Kidney tubule cell (primary cell): ENCODE results near the gene TRIM31.

ENCODE experiments used
- DNase-seq: peaks from one replicate; pipeline ENCODE4 v3.0.0-alpha.2; 2018; ENCODE audit warnings: low spot score

The TRIM31 gene

DNA sequence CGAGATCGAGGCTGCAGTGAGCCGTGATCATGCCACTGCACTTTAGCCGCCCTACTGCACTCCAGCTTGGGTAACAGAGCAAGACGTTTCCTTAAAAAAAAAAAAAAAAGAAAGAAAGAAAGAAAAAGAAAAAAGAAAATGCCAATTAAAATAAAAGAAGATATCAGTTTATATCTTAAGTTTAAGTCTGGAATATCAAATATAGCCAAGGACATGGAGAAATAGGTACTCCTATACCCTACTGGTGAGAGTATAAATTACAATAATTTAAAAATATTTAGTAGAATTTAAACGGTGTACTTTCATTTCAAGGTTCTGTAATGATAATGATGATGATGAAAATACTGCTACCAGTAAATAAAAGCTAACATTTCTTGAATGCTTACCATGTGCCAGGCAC lies 3.8 kb upstream of the TRIM31 start:
- no peak for DNase-seq

DNA sequence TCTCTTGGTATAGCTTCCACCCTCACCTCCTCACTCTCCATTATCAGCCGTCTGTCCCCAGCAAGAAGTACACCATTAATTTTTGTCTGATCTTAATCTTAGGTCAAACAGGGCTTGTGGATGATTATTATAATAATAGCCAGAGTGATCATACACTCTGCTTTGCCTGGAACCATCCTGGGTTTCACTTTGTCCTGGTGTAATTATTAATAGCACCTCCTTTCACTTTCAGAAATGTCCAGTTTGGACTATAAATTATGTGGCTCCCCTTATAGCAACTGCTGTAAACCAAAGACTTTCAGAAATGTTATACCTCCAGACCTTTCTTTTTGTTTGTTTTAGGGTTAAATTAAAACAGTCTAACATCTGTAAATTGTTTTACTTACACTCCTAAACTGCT lies 951 bp upstream of the TRIM31 start:
- DNase-seq, result peak; percentile 27

DNA sequence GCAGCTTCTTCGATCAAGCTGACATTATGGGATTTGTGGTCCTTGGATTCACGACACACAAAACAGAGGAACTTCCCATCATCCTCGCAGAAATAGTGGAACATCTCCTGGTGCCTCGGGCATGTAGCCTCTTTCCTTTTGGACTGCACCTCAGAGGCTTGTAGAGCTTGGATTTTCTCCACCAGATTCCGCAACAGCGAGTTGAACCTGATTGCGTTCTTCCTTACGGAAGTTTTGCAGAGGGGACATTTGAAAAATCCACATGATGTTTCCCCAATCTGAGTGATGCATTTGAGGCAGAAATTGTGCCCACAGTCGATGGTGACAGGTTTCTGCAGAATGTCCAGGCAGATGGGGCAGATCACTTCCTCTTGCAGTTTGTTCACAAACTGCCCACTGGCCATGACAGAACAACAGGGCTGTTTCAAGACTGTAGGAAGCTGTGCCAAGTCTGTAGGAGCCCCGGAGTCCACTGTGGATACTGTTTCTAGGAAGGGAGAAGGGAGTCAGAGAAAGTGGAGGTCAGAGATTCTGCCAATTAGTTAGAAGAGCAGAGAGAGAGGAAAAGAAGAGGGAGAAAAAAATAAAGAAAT lies 392 bp downstream of the TRIM31 start:
- no peak for DNase-seq

DNA sequence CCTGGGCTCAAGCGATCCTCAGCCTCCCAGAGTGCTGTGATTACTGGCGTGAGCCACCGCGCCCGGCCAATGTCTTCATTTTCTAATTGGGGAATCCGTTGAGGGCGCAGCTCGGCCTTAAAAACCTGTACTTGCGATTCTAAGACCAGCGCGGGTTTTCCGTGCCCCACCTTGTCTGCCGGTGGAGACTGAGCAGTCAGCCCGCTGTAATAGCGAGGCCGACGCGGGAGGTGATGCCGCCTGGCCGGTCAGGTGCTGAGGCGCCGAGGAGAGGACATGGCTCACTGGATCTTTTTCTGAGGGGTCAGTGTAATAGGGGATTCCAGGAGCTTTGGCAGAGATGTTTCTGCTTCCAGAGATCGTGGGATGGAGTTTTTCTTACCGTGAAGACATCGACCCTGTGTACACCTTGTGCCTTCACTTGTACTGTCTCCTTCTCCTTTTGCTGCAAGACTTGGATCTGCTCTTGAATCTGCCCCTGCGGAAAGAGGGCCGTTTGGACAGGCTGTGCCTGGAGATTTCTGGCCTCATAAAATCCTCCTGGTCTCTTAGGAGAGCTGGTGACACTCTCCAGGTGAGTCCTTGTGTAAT lies 1.5 kb downstream of the TRIM31 start:
- DNase-seq, result no peak

DNA sequence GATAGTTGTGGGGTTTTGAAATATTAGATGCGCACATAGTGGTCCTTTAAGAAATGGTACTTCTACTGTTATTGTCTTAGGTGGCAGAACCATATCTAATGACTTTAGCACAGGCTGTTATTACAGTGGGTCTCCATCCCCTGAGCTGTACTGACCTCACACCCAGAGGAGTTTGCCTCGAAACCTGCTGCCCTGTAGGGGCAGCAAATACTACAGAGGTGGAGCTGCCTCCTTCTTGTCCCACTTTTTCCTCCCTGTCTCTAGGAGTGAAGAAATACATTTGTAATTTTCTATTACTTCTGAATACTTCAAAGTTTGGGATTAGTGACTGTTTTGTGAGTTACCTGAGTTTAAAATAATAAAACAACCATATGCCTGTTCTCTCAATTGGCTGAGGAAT lies 8.2 kb downstream of the TRIM31 start:
- no peak for DNase-seq

DNA sequence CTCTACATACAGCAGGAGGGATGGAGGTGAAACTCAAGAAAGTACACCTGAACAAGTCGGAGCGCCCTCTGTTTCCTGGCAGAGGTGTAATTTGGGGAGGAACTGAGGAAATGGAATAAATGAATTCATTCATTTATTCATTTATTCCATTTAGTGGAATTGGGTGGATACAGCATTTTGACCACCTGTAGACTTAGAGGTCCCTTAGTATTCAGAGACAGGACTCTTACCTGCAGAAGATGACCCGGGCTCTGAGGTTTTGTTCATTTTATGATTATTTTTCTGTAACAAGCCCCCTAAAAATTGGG lies 9.1 kb downstream of the TRIM31 start:
- no peak for DNase-seq

DNA sequence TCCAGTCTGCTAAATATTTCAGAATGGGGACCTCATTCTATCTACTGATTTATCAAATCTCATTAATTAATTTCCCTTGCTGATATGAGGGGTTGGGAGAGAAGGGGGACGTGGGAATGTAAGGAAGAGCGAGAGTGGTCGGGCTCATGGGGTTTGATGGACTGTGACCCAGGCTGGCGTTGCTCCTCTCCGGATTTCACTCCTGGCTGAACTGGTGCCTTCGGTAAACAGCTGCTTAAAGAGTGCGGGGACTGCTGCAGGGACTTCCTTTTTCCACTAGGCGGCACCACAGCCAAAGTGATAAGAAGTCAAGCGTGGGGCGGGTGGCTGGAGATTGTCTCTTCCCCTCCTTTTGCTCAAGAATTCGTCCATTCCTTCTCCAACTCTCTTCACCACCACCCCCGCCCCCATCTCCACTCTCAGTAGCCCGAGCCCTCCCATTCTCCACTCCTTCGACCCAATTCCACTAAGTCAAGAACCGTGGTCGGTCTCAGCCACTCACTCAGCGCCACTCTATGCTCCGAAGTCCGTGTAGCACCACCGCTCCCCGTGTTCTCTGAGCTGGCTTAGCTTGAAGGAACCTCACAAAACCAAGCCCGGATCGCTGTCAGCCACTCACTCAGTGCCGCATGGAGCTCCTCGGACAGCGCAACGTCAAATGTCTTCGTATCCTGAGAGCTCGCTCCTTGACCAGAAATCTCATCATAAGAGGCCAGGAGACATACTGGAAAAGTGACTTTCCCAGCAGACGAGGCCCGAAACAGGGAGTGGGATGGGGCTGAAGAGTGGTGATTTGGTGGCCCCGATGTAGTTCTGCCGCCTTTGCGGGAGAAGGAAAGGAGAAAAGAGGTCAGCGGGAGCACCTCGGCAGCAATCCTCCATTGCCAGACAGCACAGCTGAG lies 9.7 kb downstream of the TRIM31 start:
- peak; percentile 88 for DNase-seq

DNA sequence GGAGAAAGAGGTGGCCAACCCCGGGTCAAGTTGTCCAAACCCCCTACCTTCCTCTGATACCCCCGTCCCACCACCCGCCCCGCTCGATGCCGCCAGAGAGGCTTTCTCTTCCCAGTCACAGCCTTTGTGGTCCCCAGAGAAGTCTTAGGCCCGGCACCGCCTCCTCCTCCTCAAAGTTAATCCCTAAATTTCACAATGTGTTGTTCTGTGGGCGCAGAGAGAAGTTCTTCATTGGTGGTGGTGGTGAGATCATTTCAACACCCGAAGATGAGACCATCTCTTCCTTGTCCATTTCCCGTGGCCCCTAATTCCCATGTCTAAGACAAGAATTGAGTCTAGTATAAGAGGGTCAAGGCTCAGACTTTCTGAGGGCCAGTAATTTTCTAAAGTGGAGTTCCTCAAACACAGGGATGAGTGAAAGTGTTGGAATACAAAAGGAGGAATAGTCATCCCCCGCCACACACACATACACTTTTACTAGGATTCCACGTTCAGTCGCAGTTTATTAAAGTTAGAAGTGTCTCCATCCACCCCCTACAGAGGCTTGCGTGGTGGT lies 10.4 kb downstream of the TRIM31 start:
- DNase-seq, result no peak

DNA sequence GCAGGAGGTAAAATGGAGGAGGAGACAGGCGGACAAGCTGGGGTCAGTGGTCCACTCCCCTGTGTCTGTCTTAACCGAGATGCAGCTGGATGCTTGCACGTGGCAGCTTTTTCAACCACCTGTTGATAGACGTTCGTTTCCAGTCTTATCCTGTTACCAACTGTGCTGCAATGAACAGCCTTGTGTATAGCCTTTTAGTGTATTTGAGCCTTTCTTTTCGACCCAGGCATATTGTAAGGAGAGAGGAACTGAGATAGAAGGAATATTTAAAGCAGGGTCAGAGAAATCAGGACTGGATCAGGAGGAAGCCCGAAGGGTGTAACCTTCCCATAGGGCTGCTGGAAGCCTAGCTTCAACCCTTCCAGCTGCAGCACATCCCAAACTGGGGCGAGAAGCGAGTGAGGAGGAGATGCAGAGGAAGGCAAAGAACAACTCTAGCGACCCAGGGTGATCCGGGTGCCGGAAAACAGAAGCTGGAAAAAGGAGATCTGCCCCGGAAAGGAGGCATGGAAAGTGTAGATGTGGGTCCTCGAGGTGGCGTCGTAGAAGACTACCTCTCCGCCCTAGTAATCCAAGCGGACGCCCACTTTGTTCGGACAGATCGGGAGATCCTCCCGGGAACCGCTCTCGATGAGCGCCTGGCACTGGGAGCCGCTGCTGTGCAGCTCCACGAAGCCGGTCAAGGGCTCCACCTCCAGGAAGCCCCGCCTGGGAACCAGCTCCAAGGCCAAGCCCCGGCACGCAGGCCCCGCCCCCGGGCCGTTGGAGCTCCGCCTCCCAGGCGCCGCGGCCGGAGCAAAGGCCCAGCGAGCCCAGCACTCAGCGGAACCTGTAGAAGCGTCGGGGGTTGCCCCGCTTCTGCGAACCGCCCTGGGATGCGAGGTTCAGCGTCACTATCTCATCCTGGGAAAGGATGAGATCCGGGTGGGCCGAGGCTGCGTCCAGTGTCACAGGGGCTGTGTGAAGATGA lies 11.2 kb downstream of the TRIM31 start:
- DNase-seq, result peak; percentile 87

DNA sequence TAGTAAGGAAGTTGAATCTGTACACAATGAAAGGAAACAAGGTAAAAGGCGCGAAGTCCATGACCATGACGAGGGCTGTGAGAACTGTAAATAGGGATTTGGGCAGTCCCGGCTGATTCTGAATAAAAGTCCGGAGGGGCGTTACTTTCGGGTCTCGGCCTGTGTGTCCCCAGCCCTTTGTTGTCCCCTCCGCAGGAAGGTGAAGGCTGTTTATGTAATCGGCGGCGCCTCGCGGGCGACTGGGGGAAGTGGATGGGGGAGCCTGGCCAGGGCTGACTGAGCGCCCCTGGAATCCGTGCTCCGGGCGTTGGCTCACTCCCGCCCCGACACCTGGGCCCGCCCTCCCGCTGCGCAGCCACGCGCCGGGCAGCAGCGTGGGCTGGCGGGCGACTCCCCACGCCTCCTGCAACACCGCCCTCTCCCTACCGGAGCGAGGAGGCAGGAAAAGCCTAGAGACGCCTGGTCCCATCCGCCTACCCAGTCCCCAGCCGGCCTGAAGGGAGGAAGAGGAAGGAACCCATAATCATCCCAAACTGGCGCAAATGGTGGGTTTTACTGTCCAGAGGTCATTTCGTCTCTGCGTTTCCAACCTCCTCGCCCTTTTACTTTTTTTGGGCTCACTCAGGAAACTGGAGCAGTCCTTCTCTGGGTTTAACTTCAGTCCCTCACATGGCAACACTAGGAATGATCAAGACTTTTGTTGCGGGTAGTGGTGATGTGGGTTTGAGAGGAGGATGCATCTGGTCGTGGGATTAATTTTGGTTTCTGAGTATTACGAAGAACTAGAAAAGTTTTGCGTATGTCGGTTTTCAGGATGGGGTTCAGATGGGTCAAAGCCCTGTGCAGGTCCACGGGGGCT lies 12.1 kb downstream of the TRIM31 start:
- peak; percentile 53 for DNase-seq

DNA sequence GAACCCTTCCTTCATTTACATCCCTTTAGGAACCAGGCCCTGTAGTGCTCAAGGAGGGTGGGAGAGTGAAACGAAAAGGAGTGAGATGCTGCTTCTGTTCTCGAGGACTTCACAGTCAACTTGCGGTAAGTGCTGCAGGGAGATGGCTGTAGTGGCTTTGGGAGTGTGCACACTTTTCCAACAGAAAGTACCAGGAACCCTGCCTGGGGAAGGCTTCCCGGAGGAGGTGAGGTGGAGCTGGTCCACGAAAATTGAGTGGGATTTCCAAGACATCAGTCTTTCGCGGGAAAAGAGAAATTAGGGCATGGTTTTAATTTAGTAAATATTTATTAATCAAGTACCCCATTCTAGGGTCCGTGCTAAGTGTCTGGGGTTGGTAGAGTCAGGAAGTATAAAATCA lies 12.7 kb downstream of the TRIM31 start:
- no peak for DNase-seq

DNA sequence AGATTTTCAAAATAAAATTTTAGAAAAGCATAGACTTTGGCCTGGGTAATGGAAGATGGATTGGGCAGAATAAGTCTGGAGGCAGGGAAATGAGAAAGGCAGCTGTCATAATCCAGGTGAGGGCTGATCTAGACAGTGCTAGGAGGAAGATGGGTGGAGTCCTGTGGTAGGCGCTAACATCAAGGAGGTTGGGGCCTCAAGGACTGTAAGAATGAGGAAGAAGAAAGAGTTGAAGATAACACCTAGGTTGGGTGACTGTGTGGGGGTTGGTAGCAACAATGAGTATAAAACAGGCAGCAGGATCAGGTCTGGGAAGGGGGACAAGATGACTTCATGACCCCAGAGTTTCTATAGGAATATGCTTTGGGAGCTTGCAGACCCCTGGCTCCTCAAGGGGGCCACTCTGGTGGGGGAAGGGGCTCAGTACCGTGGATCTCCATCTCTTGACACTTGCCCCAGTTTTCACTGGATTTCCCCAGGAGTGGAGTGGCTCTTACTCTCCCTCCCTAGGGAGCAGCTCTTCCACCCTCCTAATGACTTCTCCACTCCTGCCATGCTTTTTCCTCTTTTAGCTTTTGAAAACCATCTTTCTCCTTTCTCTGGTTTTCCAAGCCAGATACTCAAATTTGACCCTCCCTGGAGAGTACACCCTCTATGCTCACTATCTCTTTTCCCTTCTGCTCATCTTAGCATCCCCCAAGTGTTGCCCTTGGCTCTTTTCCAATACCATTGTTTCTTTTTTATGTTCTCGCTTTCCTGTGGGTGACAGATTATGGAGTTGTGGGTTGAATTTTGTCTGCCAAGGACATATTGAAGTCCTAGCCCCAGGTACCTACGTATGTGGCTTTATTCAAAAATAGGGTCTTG lies 14.8 kb downstream of the TRIM31 start:
- DNase-seq, result peak; percentile 37

DNA sequence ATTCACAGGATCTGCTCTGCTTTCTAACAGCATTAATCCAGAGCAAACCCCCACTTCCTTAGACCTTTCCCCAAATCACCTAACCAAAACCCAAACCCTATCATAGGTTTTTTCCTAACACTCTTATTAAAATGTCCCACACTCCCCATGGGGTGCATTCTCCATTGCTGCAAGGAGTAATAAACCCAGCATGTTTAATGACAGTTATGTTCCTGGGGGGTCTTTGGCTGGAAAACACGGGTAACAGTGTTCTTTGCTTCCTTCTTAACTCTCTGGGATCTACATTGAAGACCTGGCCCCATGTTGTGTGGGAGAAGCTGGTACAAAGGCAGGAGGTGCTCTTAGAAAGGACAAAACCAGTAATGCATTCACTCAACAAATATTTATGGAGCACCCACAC lies 16.1 kb downstream of the TRIM31 start:
- DNase-seq, result no peak

DNA sequence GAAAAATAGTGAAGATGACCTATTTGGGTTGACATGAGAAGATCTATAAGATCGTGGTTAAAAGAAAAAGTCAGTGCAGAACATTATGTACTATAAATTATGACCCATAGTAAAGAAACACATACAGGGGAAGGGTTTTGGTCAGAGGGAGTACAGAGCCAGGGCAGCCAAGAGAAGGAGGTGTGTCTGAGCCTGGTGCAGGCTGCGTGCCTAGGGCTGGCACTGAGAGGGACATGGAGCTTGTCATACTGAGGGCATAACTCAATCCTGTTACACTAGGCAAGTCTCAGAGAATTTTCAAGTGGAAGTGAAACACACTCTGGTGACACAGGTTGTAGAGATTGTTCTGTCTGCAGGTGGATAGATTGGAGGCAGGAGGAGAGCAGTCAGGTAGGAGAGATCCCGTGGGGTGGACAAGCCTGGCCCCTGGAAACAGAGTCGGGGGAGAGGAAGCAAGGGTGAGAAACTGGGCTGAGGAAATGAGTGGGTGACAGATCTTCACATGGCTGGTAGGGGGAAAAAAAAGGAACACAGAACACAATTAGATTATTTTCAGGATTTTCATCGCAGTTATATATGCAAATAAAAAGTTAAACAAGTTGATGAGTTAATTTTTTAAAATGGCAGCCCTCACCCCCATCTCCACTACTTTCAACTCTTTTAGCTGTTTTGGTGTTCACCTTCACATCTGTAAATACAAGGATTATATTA lies 18.8 kb downstream of the TRIM31 start:
- DNase-seq, result no peak

DNA sequence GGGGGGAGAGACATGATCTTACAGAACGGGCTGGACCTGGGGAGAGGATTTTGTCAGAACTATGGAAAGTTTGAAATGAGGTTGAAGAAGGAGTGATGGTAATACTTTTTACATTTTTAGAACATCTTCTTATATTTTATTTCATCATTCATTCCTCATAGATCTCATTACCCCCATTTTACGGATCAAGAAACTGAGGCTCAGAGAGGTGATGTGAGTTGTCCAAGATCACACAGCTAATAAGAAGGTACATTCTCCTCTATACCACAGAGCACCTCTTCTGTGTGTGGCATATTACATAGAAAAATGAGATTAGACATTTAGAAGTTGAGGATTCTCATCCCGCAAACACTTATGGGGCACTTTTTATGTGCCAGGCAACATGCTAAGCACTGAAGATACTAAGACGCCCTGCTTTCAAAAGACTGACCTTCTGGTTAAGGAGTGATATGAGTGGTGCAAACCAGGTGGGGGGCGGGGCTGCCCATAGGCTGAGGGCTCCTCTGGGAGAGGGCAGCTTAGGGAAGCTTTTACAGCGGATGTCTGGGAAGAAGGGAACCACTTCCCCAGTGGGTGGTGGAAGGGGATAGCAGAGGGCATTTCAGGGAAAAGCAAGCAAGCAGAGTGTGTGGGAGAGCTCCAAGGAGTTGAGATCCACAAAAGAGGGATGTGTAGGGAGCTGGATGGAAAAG lies 19.9 kb downstream of the TRIM31 start:
- DNase-seq, result no peak

DNA sequence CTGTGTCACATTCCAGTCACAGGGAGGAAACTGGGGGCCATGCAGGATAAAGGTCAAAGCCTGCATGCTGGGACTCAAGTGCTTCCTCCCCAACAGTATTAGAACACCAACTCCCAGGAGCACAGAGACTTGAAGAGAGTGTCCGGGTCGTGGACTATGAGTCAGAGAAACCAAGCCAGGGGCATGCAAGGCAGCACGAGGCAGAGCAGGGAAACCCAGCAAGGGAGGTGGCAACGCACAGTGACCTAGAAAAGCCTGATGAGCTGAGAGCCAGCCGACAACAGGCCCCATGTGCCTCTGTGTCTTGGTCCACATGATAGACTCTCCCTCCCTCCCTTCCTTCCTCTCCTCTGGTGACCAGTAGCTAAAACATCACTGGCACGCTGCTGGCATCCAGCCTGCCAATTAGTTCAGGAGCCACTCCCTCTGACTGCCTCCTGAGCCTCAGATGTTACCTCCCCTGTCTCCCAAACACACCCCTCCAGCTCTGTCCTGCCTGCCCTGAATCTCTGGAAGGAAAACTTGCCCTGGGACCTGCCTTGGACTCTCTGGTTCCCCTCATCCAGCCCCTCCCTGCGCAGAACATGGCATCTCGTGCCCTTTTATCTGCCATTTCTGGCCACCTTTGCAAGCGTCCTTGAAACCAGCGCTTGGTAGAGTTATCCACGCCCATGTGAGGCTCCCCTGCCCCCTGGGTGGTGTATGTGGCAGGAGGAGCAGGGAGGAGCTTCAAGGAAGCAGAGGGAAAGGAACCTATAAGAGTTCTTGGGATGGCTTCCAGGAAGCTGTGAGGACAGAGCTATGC lies 21.1 kb downstream of the TRIM31 start:
- peak; percentile 86 for DNase-seq

DNA sequence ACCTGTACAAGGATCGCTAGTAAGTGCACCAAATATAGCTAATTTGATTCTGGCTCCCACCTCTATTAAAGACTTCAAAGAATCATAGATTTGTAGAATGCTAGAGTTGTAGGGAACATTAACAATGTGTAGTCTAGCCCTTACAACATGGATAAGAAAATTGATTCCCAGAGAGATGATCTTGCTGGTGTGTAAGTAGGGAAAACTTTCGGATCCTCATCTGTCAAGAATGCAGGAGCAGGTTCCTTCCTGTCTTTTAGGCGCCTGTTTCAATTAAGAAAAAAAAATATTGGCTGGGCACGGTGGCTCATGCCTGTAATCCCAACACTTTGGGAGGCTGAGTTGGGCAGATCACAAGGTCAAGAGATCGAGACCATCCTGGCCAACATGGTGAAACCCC lies 25.0 kb downstream of the TRIM31 start:
- no peak for DNase-seq

DNA sequence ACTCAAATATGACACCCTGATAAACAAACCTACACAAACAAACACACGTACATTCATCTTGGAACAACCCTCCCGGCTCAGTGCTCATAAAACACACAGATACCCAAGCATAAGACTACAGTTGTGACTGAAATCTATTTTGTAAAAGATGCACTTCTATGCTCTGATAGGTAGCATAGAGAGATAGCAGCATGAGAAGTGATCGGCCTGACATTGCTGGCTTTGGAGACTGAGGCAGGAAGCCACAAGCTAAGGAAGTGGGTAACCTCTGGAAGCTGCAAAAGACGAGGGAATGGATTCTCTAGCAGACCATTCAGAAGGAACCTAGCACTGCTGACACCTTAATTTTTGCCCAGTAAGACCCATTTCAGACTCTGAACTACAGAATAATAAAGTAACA lies 35.7 kb downstream of the TRIM31 start:
- DNase-seq, result no peak
